Activated T-cell treated with anti-CD3 and anti-CD28 coated beads for 1 hour (primary cell): ENCODE data around the gene SMNDC1.

ENCODE experiments used
- DNase-seq: peaks from one replicate; pipeline ENCODE4 v3.0.0-alpha.2; 2020; ENCODE audit warnings: low read depth

Gene SMNDC1

DNA sequence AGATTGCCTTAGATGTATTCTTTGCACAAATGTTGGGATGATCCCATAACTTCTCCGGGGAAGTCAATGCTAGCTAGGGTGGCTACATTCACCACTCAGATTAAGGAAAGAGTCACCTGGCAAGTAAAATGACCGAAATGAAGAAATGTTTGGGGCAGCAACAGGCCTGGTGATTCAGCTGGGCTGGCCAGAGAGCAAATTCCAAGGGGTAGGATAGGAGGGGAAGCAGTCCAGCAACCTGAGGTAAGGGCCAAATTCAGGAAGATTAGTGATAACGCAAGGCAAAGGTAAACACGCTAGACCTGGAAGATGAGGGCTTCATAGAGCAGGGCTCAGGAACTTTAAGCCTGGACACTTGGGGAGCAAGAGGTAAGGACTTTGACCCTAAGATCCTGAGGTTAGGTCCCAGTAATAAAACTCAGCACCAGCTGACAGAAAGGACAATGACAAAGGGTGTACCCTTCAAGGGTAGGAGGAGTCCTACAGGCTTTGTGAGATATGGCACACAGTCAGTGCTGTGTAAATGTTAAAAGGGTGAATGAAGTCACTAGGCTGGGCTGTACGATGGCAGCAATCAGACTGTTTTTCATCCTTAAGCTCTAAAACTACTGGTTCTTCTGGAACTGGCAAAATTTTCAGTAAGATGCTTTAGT lies 22.7 kb upstream of the SMNDC1 start:
- DNase-seq = no peak

DNA sequence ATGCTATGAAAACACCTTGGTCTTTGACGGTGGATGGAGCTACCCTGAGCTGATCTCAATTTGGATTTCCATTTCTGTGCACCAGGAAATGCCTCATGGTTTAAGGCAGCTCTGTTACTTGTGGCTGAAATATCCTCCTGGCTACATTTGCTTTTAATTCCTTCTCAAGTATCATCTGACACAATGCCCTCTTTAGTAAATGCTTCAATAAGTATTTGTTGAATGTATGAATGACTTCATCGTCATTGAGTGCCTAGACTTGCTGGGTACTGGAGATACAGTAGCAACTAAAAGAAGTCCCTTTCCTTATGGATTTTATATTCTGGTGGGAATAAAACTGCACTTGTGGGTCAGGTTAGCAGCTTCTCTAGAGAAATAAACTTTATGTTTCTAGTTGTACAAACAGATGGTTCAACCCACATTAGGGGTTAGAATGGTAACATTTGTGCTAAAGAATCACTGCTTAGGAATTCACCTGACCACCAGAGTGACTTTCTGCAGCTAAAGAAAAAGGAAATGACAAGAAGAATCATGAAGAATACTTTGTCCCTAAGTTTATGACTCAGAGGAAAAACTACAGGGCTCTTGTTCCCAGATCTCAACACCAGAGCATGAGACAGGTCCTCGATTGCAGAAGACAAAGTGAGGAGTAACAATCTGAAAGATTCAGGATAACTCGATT lies 21.8 kb upstream of the SMNDC1 start:
- DNase-seq = no peak

- no peak for DNase-seq
These were observed 20.1 kb upstream of the SMNDC1 start for GRCh38 chr10:110324805-110325280.

GRCh38 chr10:110324201-110324804 lies 19.6 kb upstream of the SMNDC1 start:
- no peak for DNase-seq

GRCh38 chr10:110323503-110323902 lies 18.8 kb upstream of the SMNDC1 start:
- no peak for DNase-seq

DNA sequence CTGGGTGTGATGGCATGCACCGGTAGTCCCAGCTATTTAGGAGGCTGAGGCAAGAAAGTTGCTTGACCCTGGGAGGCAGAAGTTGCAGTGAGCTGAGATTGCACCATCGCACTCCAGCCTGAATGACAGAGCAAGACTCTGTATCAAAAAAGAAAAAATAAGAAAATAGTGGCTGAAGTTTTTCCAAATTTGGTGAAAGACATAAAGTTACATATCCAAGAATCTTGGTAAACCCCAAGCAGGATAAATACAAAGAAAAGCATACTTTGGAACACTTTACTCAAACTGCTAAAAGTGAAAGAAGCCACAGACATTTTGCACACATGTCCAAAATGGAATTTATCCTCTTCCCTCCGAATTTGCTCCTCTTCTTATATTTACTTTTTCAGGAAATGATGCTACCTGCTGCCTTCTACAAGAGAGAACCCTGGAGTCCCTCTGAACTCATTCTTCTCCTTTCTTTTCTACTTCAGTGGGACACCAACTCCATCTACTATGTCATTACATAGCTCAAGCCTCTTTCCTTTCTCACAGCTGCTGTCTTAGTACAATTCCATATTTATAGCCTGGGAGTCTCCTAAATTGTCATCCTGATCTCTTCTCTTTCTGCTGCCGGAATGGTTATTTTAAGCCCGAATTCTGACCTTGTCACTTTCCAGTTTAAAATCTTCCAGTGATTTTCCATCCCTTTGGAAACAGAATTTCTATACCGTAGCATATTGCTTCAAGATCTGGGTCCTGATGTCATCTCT lies 17.3 kb upstream of the SMNDC1 start:
- no peak for DNase-seq

DNA sequence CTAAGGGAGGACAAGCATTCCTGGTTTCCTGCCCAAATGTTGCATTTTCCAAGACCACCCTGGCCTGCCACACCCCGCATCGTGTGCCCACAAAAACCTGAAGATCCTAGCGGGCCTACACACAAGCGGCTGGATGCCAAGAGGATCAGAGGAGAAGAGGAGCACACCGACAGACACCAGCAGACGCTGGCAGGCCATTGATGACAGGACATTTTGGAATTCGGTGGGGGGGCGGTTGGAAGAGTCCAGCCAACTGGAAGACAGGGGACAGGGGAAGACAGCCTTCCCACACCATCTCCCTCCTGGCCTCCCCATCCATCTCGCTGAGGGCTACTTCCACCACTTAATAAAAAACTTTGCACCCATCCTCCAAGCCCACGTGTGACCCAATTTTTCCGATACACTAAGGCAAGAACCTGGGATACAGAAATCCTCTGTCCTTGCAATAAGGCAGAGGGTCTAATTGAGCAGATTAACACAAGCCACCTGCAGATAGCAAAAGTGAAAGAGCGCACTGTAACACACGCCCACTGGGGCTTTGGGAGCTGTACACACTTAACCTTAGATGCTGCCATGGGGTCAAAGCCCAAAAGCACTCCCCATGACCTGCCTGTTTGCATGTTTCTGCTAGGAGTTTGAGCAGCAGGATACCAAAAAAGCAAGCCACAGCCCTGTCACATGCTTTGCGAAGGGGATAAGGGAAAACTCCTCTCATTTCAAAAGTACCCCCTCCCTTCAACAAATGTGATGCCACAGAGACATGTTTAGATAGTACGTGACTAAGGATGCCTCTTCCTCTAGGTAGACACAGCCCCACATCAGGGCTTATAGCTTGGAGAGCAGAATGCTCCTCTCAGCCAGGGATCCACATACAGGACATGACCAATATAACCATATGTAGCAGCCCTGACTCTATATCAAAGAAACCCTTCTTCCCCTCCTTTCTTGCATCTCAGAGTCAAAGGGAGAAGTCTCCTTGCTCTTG lies 13.4 kb upstream of the SMNDC1 start:
- no peak for DNase-seq

GRCh38 chr10:110313674-110314073 lies 9.0 kb upstream of the SMNDC1 start:
- no peak for DNase-seq

DNA sequence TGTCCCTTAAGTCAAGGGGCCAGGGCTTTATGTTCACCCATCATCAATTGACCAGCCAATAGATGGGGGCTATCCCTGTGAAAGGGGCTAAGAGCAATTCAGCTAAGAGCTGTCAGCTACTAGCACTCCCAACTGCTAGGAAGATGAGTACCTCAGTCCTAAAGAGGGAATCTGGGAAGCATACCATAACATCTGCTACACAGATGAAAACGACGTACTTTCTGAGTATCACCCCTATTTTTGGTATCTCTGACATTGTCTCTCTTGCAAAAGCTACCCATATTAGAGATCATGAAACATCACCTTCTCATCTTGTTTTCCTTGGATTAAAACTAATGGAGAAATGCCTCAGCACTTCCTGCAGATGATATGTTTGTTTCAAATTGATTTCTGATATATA lies 7.5 kb upstream of the SMNDC1 start:
- DNase-seq = no peak

DNA sequence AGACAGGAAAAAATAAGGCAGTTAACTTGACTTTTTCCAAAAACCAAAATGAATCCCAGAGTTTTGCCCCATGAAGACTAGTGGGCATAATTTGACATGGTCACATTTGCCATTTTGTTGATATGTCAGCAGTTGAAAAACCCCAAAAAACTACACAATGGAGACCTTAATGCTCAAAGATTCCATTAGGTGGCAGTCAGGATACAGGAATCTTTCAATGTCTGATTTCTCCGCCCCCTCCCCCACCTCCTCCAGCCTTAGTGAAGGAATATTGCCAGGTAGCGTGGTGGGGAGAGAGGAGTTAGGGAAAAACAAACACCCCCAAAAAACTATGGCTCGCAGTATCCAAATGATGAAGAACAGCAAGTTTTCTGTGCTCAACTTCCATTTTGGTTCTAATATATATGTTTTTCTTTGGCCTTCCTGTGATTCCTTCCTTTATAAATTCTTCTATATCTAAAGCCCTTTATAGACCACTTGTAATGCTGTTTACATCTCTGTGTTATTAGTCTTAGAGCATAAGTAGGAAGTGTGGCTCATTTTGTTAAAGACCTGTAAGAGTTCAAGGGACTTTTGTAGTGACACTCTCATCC lies 6.7 kb upstream of the SMNDC1 start:
- DNase-seq = peak; percentile 21

- no peak for DNase-seq
These were observed 6.0 kb upstream of the SMNDC1 start for GRCh38 chr10:110310741-110311140.

DNA sequence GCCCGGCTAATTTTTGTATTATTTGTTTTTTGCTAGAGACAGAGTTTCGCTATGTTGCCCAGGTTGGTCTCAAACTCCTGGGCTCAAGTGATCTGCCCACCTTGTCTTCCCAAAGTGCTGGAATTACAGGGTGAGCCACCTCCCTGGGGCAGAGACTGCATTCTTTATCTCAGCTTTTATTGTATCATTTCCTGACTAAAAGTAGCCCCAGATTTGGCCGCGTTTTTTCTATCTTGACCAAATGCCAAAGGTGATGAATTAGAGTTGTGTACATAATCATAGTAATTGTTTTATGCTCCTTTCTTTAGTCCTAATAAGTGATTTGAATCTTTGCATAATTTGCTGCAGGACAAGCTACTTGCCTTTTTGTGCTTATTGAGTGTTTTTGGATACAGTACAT lies 3.1 kb upstream of the SMNDC1 start:
- no peak for DNase-seq

GRCh38 chr10:110306452-110306768 lies 1.7 kb upstream of the SMNDC1 start:
- DNase-seq = no peak

GRCh38 chr10:110305767-110306451 lies 1.2 kb upstream of the SMNDC1 start:
- peak; percentile 12 for DNase-seq

DNA sequence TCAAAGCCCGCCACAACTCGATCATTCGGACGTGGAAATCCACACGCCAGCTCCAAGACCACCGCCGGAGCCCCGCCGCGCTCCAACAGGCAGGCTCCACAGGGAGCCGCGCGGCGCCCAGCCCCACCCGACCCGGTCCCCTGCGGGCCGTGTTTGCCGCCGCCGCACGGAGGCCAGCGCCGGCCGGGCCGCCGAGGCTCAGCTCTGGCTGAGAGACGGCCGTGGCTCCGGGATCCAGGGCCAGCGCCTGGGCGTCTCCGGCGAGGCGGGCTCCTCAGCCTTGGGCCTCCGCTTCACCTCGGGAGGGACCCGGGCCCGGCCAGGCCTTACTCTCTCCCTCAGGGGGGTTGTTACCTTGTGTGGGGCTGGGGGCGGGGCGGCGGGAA lies 333 bp downstream of the SMNDC1 start:
- DNase-seq = no peak

GRCh38 chr10:110303681-110304080 lies 1.0 kb downstream of the SMNDC1 start:
- no peak for DNase-seq

DNA sequence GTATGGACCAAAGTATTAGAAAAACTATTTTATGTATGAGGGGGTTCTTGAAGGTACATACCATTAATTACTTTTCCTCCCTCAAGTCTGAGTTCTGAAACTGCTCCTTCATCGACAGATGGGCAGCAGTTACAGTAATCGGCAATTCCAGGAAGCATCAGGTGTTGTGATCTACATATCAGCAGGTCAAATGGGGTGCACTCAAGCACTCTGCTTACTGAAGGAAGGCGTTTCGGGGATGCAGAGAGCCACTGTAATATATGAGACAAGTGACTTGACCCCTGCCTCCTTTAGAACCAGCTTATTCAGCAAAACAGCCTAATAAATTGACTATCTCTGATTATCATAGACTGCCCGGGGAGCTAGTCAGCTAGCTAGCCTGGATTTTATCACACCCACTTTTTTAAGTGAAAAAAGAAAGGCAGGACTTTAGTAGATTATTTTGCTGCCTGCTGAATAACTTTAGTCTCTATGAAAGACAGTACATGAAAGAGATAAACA lies 4.2 kb downstream of the SMNDC1 start:
- no peak for DNase-seq

DNA sequence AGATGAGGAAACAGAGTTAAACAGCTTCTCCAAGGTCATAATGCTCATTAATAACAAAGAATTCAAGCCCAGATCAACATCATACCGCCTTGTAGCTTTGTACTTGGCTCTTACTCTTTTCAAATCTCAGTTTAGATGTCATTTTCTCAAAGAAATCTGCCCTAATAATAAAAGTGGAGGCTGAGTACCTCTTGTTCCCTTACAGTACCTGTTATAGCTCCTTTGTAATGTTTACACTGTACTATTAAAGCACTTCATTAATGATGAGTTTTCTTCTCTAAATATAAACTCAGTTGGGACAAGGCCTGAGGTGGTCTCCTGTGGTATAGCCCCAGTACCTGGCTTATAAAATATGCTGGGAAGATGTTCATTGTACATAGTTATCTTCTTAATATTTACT lies 7.8 kb downstream of the SMNDC1 start:
- no peak for DNase-seq

DNA sequence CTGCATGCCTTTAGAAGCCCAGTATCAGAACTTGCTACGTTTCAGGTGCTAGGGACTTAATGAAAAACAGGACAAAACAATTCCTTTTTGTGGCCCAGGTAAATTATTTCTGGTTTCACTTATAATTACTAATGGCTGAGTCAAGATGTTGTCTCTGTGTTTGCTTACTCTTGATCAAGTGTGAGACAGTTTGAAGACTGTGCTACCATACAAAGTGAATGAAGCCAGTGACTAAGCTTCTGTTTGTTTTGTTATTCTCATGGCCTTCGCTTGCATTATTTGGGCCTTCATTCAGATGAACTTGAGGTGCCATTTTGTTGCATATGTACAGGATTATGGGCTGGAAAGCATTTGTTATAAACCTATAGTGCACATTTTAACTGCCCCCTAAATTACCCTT lies 17.9 kb downstream of the SMNDC1 start:
- DNase-seq = no peak

DNA sequence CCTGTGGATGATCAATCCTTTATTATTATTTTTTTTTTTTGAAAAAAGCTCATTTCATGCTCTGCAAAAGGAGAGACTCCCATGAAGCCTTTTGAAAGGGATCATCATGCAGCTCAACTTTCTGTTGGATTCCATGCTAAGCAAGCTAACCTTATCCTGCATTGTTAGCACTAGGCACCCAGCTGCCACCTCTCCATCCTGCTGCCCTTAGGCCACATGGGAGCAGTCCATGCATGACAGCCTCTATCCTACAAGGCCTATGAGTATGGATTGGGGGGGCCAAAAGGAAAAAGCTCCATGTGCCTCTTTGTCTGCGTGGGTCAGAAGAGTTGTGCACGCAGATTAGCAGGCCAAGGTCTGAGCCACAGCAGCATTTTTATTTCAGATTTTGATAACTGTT lies 19.2 kb downstream of the SMNDC1 start:
- no peak for DNase-seq

GRCh38 chr10:110284262-110284661 lies 20.5 kb downstream of the SMNDC1 start:
- DNase-seq = no peak
